ENCODE data around the gene DOCK3.

Gene DOCK3

GRCh38 chr3:51139616-51140015, 464.9 kb downstream of the DOCK3 start:
- Histone ChIP-seq H4K20me1 (ENCODE audit: insufficient read depth) (no peaks in the 10 kb centered on the region), H3K27ac (no peak overlapping the region), H3K4me1 (ENCODE audit: low read depth, poor library complexity, severe bottlenecking) (no peaks in the 10 kb centered on the region), H3K4me3 (IDR thresholded peaks at IDR 0.05; ENCODE audit: insufficient read depth, low read depth, low read length) (no peak overlapping the region), H3K79me2 (ENCODE audit: insufficient read depth, low read depth) (no peaks in the 10 kb centered on the region), H3K9ac (no peak overlapping the region), H3K36me3 (ENCODE audit: insufficient read depth) (no peaks in the 10 kb centered on the region), H2AFZ (ENCODE audit: low read depth) (no peak overlapping the region), H3K27me3 (ENCODE audit: insufficient read depth, low read depth) (no peaks in the 10 kb centered on the region), H3K4me2 (no peak overlapping the region)
- TF ChIP-seq, protein P1, sequence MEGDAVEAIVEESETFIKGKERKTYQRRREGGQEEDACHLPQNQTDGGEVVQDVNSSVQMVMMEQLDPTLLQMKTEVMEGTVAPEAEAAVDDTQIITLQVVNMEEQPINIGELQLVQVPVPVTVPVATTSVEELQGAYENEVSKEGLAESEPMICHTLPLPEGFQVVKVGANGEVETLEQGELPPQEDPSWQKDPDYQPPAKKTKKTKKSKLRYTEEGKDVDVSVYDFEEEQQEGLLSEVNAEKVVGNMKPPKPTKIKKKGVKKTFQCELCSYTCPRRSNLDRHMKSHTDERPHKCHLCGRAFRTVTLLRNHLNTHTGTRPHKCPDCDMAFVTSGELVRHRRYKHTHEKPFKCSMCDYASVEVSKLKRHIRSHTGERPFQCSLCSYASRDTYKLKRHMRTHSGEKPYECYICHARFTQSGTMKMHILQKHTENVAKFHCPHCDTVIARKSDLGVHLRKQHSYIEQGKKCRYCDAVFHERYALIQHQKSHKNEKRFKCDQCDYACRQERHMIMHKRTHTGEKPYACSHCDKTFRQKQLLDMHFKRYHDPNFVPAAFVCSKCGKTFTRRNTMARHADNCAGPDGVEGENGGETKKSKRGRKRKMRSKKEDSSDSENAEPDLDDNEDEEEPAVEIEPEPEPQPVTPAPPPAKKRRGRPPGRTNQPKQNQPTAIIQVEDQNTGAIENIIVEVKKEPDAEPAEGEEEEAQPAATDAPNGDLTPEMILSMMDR (conservative IDR thresholded peaks at IDR 0.05; ENCODE audit: low read depth, low read length) = no peak

- Histone ChIP-seq H3K36me3 (ENCODE audit: insufficient read depth) (no peaks in the 10 kb centered on the region), H3K27ac (no peak overlapping the region), H3K79me2 (ENCODE audit: insufficient read depth, low read depth) (no peaks in the 10 kb centered on the region), H4K20me1 (ENCODE audit: insufficient read depth) (no peaks in the 10 kb centered on the region), H3K9ac (no peak overlapping the region), H3K4me2 (no peak overlapping the region), H3K4me1 (ENCODE audit: low read depth, poor library complexity, severe bottlenecking) (no peaks in the 10 kb centered on the region), H2AFZ (ENCODE audit: low read depth) (no peak overlapping the region), H3K27me3 (ENCODE audit: insufficient read depth, low read depth) (no peaks in the 10 kb centered on the region), H3K4me3 (IDR thresholded peaks at IDR 0.05; ENCODE audit: insufficient read depth, low read depth, low read length) (no peak overlapping the region)
- TF ChIP-seq, protein P1 (conservative IDR thresholded peaks at IDR 0.05; ENCODE audit: low read depth, low read length) = no peak
These were observed 466.8 kb downstream of the DOCK3 start for GRCh38 chr3:51141573-51141972.

- H3K4me3 ChIP-seq (IDR thresholded peaks at IDR 0.05; ENCODE audit: insufficient read depth, low read depth, low read length) = no peak overlapping the region
- no peaks in the 10 kb centered on the region for H3K36me3 ChIP-seq (ENCODE audit: insufficient read depth)
- TF ChIP-seq, protein P1 (conservative IDR thresholded peaks at IDR 0.05; ENCODE audit: low read depth, low read length) = no peak
- H4K20me1 ChIP-seq (ENCODE audit: insufficient read depth) = no peaks in the 10 kb centered on the region
- no peak overlapping the region for H2AFZ ChIP-seq (ENCODE audit: low read depth)
- no peak overlapping the region for H3K4me2 ChIP-seq
- no peaks in the 10 kb centered on the region for H3K79me2 ChIP-seq (ENCODE audit: insufficient read depth, low read depth)
- H3K9ac ChIP-seq = no peak overlapping the region
- no peaks in the 10 kb centered on the region for H3K27me3 ChIP-seq (ENCODE audit: insufficient read depth, low read depth)
- H3K27ac ChIP-seq = no peak overlapping the region
- no peaks in the 10 kb centered on the region for H3K4me1 ChIP-seq (ENCODE audit: low read depth, poor library complexity, severe bottlenecking)
These were observed 471.3 kb downstream of the DOCK3 start for GRCh38 chr3:51145811-51146585.

GRCh38 chr3:51146781-51147180, 472.1 kb downstream of the DOCK3 start:
- TF ChIP-seq, protein P1 (conservative IDR thresholded peaks at IDR 0.05; ENCODE audit: low read depth, low read length) = no peak
- no peak overlapping the region for H3K27ac ChIP-seq
- no peaks in the 10 kb centered on the region for H3K36me3 ChIP-seq (ENCODE audit: insufficient read depth)
- H3K4me1 ChIP-seq (ENCODE audit: low read depth, poor library complexity, severe bottlenecking) = no peaks in the 10 kb centered on the region
- H3K9ac ChIP-seq = no peak overlapping the region
- no peaks in the 10 kb centered on the region for H3K27me3 ChIP-seq (ENCODE audit: insufficient read depth, low read depth)
- no peak overlapping the region for H3K4me2 ChIP-seq
- no peaks in the 10 kb centered on the region for H4K20me1 ChIP-seq (ENCODE audit: insufficient read depth)
- no peaks in the 10 kb centered on the region for H3K79me2 ChIP-seq (ENCODE audit: insufficient read depth, low read depth)
- no peak overlapping the region for H2AFZ ChIP-seq (ENCODE audit: low read depth)
- no peak overlapping the region for H3K4me3 ChIP-seq (IDR thresholded peaks at IDR 0.05; ENCODE audit: insufficient read depth, low read depth, low read length)

Measured in KMS-11 (cell line).